ENCODE results near the gene CSH1.
A peak's percentile ranks its signal among the peaks of the same experiment; 100 is the strongest.

The CSH1 gene

GRCh38 chr17:63847525-63848249 lies 48.7 kb downstream of the CSH1 start:
- POLR2A ChIA-PET = interaction anchor here (1.9 kb wide), 1 partner anchor 74 kb away, joined by 6 read pairs; the partner anchor contains the start of genes CCDC47 and DDX42
- Histone ChIP-seq H3K9me3 (ENCODE audit: control insufficient read depth, insufficient read depth, low read depth, low read length) (no peaks in the 10 kb centered on the region), H3K27ac (ENCODE audit: extremely low read depth, low read depth, low read length) (no peak overlapping the region), H3K4me1 (ENCODE audit: control insufficient read depth, insufficient read depth, low read length) (no peaks in the 10 kb centered on the region; the same call in 1 of the 2 replicates), H3K36me3 (ENCODE audit: control insufficient read depth in 2 of 2, insufficient read depth in 1 of 2, low read length in 2 of 2) (no peaks in the 10 kb centered on the region), H3K4me3 (ENCODE audit: low read depth, low read length) (no peak overlapping the region)
- TF ChIP-seq ZNF664 (tag by site-specific recombination; IDR thresholded peaks at IDR 0.05) (peak; percentile 92), ELK4 (IDR thresholded peaks at IDR 0.05; ENCODE audit: borderline replicate concordance, low read depth, low read length) (no peak)
- CTCF ChIA-PET = interaction anchor here (0.6 to 9.5 kb wide), 7 partner anchors 9 to 42 kb away, joined by 3 to 62 read pairs (median 4); partner anchors contain the start of gene GH2

GRCh38 chr17:63845509-63845908 lies 50.9 kb downstream of the CSH1 start:
- no peak overlapping the region for H3K4me3 ChIP-seq (ENCODE audit: low read depth, low read length)
- TF ChIP-seq KLF16 (tag by site-specific recombination; IDR thresholded peaks at IDR 0.05) (no peak), BCL11A (tag by site-specific recombination; IDR thresholded peaks at IDR 0.05; ENCODE audit: low read depth) (no peak), PRDM6 (tag by site-specific recombination; IDR thresholded peaks at IDR 0.05) (no peak), ZNF248 (tag by site-specific recombination; IDR thresholded peaks at IDR 0.05) (no peak), KLF17 (tag by site-specific recombination; IDR thresholded peaks at IDR 0.05) (no peak), ZNF169 (tag by site-specific recombination; IDR thresholded peaks at IDR 0.05) (no peak), ZIC2 (tag by site-specific recombination; IDR thresholded peaks at IDR 0.05) (no peak), ZNF776 (tag by site-specific recombination; IDR thresholded peaks at IDR 0.05; ENCODE audit: borderline replicate concordance) (no peak), ZNF354C (tag by site-specific recombination; IDR thresholded peaks at IDR 0.05; ENCODE audit: borderline replicate concordance, low read depth) (no peak), ZNF426 (tag by site-specific recombination; IDR thresholded peaks at IDR 0.05) (no peak), IKZF3 (tag by site-specific recombination; IDR thresholded peaks at IDR 0.05) (no peak)
- no peaks in the 10 kb centered on the region for H3K36me3 ChIP-seq (ENCODE audit: control insufficient read depth in 2 of 2, insufficient read depth in 1 of 2, low read length in 2 of 2)
- H3K27ac ChIP-seq (ENCODE audit: extremely low read depth, low read depth, low read length) = no peak overlapping the region
- ChIA-PET POLR2A (interaction anchor here (0.6 kb wide), 1 partner anchor 952 kb away, joined by 4 read pairs; no protein-coding TSS in a partner anchor), CTCF (interaction anchor here (0.6 to 9.5 kb wide), 3 partner anchors 10 to 21 kb away, joined by 3 to 62 read pairs (median 4); no protein-coding TSS in a partner anchor)
- peaks cover 8% of the 10 kb centered on the region for H3K4me1 ChIP-seq (ENCODE audit: control insufficient read depth, insufficient read depth, low read length)
- H3K9me3 ChIP-seq (ENCODE audit: control insufficient read depth, insufficient read depth, low read depth, low read length) = no peaks in the 10 kb centered on the region

Measured in HEK293 (cell line).